ENCODE results near the gene MINPP1.

The MINPP1 gene

GRCh38 chr10:87558333-87558732 lies 53.6 kb downstream of the MINPP1 start:
- H3K4me3 ChIP-seq (ENCODE audit: low read depth, low read length) = no peak overlapping the region
- no peak for TF ChIP-seq CTCF (conservative IDR thresholded peaks at IDR 0.05; ENCODE audit: low read depth, low read length)
- DNase-seq (ENCODE audit: low read depth) = no peak

- TF ChIP-seq CTCF (conservative IDR thresholded peaks at IDR 0.05; ENCODE audit: low read depth, low read length) = no peak
- H3K4me3 ChIP-seq (ENCODE audit: low read depth, low read length) = no peak overlapping the region
- DNase-seq (ENCODE audit: low read depth) = no peak
Measured at GRCh38 chr10:87559392-87559791, 54.7 kb downstream of the MINPP1 start.

- no peak for TF ChIP-seq CTCF (conservative IDR thresholded peaks at IDR 0.05; ENCODE audit: low read depth, low read length)
- no peak for DNase-seq (ENCODE audit: low read depth)
- H3K4me3 ChIP-seq (ENCODE audit: low read depth, low read length) = no peak overlapping the region
Measured at GRCh38 chr10:87560495-87561129, 55.9 kb downstream of the MINPP1 start.

- no peak overlapping the region for H3K4me3 ChIP-seq (ENCODE audit: low read depth, low read length)
Measured at GRCh38 chr10:87562750-87563149, 58.1 kb downstream of the MINPP1 start.

GRCh38 chr10:87565010-87565409 lies 60.3 kb downstream of the MINPP1 start:
- DNase-seq (ENCODE audit: low read depth) = no peak
- H3K4me3 ChIP-seq (ENCODE audit: low read depth, low read length) = no peak overlapping the region
- TF ChIP-seq CTCF (conservative IDR thresholded peaks at IDR 0.05; ENCODE audit: low read depth, low read length) = no peak

More at GRCh38 chr10:87562750-87563149, 58.1 kb downstream of the MINPP1 start:
- no peak for TF ChIP-seq CTCF (conservative IDR thresholded peaks at IDR 0.05; ENCODE audit: low read depth, low read length)
- DNase-seq (ENCODE audit: low read depth) = no peak

GRCh38 chr10:87575851-87576250 lies 71.2 kb downstream of the MINPP1 start:
- no peak overlapping the region for H3K4me3 ChIP-seq (ENCODE audit: low read depth, low read length)
- no peak for TF ChIP-seq CTCF (conservative IDR thresholded peaks at IDR 0.05; ENCODE audit: low read depth, low read length)
- no peak for DNase-seq (ENCODE audit: low read depth)

GRCh38 chr10:87578160-87578841 lies 73.6 kb downstream of the MINPP1 start:
- DNase-seq (ENCODE audit: low read depth) = no peak
- H3K4me3 ChIP-seq (ENCODE audit: low read depth, low read length) = no peak overlapping the region

More at GRCh38 chr10:87578160-87578841, 73.6 kb downstream of the MINPP1 start:
- no peak for TF ChIP-seq CTCF (conservative IDR thresholded peaks at IDR 0.05; ENCODE audit: low read depth, low read length)

All from choroid plexus epithelial cell (primary cell).